Fibroblast of pulmonary artery (primary cell): ENCODE data around the gene ACVRL1.

Experiments
- DNase-seq: peaks from one replicate; pipeline ENCODE4 v3.0.0-alpha.2; 2010; ENCODE audit warnings: low read depth
- H3K4me3 ChIP-seq: replicated peaks from 2 replicates; pipeline ENCODE4 v1.5.1; 2011; ENCODE audit warnings: low read depth, mild to moderate bottlenecking, control low read depth, low read length, moderate library complexity
- TF ChIP-seq, protein P1 (sequence below): IDR thresholded peaks from 2 replicates; pipeline ENCODE4 v1.5.1; 2011; ENCODE audit warnings: mild to moderate bottlenecking, control low read depth, low read length, inconsistent platforms; ENCODE audit errors: missing control alignments

ACVRL1 gene

DNA sequence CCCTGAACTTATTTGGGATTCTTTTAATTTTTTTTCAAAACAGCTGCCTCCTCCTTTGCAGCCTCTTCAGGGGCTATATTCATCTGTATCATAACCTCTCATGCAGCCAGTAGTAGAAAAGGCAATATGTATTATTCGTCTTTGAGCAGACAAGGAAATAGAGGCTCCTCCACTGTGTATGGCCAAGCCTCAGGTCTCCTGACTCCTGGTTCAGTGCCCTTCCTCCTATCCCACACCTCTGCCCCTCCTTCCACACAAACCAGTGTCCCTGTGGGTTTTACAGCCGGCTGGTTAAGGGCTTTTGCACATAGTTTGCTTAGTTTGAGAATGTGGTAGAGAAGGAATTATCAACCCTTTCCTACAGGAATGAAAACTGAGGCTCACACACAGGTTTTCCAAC is 8.8 kb upstream of the ACVRL1 start:
- no peak for DNase-seq
- no peak overlapping the region for H3K4me3 ChIP-seq
- TF ChIP-seq, protein P1, sequence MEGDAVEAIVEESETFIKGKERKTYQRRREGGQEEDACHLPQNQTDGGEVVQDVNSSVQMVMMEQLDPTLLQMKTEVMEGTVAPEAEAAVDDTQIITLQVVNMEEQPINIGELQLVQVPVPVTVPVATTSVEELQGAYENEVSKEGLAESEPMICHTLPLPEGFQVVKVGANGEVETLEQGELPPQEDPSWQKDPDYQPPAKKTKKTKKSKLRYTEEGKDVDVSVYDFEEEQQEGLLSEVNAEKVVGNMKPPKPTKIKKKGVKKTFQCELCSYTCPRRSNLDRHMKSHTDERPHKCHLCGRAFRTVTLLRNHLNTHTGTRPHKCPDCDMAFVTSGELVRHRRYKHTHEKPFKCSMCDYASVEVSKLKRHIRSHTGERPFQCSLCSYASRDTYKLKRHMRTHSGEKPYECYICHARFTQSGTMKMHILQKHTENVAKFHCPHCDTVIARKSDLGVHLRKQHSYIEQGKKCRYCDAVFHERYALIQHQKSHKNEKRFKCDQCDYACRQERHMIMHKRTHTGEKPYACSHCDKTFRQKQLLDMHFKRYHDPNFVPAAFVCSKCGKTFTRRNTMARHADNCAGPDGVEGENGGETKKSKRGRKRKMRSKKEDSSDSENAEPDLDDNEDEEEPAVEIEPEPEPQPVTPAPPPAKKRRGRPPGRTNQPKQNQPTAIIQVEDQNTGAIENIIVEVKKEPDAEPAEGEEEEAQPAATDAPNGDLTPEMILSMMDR, result no peak

DNA sequence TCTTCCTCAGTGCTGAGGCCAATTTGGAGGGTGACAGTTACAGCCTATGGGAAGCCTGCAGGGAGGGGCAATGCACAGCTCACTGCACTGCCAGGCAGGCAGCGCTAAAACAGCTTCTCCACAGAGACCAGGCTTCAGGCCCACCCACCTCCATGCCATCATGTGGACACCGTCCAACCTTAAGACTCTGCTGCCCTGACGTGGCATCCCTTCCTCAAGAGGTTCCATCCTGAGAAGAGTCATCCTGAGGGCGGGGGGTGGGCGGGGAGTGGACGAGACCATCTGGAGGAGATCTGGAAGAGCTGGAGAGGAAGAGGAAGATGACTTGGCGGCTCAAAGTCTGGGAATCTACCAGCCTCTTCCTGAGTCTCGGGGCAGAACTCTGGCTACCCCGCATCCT is 8.4 kb upstream of the ACVRL1 start:
- H3K4me3 ChIP-seq, result no peak overlapping the region
- TF ChIP-seq, protein P1, result no peak
- DNase-seq, result peak; percentile 67

DNA sequence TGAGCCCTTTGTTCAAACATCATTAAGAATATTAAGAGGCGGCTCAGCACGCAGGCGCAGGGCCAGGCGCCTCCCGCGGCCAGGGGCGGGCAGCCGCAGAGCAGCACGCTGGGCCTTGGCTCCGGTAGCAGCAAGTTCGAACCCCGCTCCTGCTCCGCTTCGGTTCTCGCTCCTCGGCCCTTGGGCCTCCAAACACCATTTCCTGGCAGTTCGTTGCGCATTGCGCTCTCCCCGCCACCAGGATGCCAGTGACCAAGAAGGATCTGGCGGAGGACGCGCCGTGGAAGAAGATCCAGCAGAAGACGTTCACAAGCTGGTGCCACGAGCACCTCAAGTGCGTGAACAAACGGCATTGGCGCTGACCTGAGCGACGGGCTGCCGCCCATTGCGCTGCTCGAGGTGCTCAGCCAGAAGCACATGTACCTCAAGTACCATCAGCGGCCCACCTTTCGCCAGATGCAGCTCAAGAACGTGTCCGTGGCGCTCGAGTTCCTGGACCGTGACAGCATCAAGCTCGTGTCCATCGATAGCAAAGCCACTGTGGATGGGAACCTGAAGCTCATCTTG is 6.9 kb upstream of the ACVRL1 start:
- H3K4me3 ChIP-seq, result no peak overlapping the region
- TF ChIP-seq, protein P1, result no peak
- no peak for DNase-seq

DNA sequence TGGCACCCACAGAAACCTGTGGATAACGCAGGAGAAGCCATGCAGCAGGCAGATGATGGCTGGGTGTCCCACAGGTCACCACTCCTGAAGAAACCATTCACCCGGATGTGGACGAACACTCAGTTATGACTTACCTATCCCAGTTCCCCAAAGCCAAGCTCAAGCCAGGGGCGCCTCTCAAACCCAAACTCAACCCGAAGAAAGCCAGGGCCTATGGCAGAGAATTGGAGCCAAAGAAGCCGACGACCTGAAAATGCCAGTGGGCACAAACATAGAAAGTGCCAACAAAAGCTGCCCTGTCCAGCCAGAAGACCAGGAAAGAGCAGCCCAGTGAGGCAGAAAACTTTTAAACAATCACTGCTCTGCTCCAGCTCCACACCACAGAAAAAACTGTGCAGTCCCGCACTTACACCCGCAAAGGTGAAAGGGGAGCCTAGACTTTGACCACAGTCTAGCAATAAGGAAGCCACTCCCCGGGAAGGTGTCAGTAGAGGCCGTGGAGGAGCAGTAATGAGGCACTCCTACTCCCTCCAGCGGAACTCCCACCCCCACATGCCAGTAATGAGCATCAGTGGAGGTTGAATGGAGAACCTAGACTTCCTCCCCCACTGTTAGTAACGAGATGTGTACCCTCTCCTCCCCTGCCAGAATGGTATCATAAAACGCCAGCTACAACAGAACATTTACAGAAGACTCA is 6.0 kb upstream of the ACVRL1 start:
- H3K4me3 ChIP-seq, result no peak overlapping the region
- no peak for DNase-seq
- TF ChIP-seq, protein P1, result no peak

DNA sequence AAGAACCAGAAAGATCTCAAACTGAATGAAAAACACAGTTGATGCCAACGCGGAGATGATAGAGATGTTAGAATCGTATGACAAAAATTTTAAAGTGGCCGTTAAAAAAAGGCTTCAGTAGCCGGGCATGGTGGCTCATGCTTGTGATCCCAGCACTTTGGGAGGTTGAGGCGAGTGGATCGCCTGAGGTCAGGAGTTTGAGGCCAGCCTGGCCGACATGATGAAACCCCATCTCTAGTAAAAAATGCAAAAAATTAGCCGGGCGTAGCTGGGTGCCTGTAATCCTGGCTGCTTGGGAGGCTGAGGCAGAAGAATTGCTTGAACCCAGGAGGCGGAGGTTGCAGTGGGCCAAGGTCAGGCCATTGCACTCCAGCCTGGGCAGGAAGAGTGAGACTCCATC is 5.4 kb upstream of the ACVRL1 start:
- TF ChIP-seq, protein P1, result no peak
- no peak overlapping the region for H3K4me3 ChIP-seq

DNA sequence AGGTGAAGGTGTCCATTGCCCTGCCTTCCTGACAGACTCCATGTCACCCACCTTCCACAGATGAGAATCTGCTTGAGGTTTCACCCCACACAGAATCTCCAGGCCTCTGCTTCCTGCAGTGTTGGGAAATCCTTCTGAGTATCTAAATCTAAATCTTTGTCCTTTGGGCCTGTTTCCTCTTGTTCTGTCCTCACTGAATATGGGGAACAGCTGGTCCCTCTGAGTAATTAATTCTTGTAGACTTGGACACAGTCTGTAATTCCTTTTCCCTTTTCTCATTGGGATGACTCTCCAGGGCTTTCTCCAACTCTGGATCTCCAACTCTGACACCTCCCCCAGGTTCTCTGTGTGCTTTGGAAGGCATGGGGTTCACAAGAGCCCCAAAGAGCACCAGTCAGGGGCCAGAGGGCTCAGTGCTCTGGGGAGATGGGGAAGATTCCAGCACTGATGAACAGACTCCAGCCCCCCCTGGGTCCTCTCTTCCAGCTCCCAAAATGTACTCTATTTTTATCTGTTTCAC is 2.3 kb upstream of the ACVRL1 start:
- no peak overlapping the region for H3K4me3 ChIP-seq
- peak; percentile 48 for DNase-seq
- TF ChIP-seq, protein P1, result no peak

More for the DNA sequence above, 5.4 kb upstream of the ACVRL1 start:
- DNase-seq, result no peak
